ENCODE data around the gene GADD45B.
"Not testable (repeated sequence)": the region's sequence is repeated elsewhere in the genome, so short reads cannot be mapped to it uniquely, and the experiment has no call there.

Gene GADD45B

GRCh38 chr19:2444251-2445002, 31.5 kb upstream of the GADD45B start:
- DNase-seq: no peak

DNA sequence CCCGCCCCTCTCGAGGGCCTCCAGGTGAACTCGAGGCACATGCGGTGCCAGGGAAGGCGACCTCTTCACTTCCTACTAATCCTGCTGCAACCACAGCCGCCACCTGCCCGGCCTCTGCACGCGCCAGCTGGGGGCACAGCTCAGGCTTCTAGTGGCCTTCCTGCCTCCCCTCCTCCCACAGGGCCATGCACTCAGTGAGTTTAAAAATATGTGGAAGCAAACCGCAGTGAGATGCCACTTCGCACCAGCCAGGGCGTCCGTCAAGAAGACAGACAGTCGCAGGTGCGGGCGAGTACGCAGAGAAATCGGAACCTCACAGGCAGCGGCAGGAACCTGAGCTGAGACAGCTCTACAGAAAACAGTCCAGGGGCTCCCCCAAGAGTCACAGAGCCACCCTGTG, 29.5 kb upstream of the GADD45B start:
- DNase-seq: no peak

DNA sequence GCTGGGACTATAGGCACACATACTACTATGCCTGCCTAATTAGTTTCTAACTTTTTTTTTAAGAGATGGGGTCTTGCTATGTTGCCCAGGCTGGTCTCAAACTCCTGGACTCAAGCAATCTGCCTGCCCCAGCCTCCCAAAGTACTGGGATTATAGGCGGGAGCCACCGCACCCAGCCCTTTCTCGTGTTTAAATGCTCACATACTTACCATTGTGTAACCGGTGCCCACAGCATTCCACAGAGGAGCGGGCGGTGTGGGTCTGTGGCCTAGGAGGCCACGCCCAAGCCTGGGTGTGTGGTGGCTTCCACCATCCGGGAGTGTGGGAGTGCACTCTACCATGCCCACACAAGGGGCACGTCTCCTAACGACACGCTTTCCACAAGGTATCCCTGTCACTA, 26.9 kb upstream of the GADD45B start:
- DNase-seq: no peak

- no peak for DNase-seq
These were observed 24.8 kb upstream of the GADD45B start for GRCh38 chr19:2451138-2451537.

- DNase-seq: no peak
These were observed 24.2 kb upstream of the GADD45B start for GRCh38 chr19:2451741-2452140.

GRCh38 chr19:2453431-2454025, 22.4 kb upstream of the GADD45B start:
- DNase-seq: no peak

GRCh38 chr19:2454199-2454961, 21.5 kb upstream of the GADD45B start:
- no peak for DNase-seq

DNA sequence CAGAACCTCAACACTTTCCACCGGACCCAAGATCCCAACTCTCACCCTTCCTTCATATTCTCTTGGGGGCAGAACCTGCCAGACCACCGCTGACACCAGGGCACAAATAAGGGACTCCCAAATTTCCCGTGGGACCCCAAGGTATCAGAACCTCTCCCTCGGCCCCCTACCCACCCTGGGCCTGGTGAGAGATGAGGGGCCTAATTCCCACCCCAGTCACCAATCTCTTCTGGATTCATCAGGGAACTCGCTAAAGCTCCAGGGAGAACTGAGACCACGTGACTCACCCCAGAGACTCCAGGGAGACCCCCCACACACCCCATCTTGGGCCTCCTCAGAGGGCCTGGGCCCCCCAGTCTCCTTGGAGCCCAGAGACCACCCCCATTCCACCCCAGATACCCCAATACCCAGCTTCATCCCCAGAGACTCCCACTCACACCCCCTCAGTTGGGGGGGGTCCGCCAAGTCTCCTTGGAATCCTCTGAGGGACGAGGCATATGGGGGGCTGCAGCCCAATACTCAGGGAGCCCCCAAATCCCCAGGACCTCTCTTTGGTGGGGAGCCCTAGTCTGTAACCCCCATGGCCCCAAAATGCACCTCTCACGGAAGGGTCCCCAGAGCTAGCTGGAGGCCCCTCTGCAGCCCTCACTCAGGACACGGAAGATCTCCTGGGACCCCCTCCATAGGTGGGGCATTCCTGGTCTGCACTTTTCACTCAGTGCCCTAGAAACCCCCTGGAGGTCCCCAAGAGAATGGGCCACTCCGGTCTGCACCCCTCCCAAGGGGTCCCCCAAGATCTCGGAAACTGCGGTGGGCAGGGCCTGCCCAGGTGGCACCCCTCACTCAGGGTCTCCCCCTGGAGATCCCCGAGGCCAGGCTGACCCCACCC, 20.7 kb upstream of the GADD45B start:
- no peak for DNase-seq

GRCh38 chr19:2455851-2456570, 19.9 kb upstream of the GADD45B start:
- peak; percentile 13 for DNase-seq

DNA sequence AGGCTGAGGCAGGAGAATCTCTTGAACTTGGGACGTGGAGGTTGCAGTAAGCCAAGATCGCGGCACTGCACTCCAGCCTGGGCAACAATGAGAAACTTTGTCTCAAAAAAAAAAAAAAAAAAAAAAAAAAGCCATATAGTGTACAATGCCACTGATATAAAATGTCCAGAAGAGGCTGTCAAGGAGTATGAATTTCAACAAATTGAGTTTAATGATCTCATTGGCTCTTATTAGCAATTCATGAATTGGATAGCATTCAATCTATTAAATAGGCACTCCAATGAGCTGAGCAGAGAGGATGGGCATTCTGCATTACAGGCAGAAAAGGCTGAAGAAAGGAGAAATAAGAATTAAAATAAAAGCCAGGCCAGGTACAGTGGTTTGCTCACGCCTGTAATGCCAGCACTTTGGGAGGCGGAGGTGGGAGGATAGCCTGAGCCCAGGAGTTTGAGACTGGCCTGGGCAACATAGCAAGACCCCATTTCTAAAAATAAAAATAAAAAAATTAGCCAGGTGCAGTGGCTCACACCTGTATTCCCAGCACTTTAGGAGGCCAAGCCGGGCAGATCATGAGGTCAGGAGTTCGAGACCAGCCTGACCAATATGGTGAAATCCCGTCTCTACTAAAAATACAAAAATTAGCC, 18.4 kb upstream of the GADD45B start:
- no peak for DNase-seq

DNA sequence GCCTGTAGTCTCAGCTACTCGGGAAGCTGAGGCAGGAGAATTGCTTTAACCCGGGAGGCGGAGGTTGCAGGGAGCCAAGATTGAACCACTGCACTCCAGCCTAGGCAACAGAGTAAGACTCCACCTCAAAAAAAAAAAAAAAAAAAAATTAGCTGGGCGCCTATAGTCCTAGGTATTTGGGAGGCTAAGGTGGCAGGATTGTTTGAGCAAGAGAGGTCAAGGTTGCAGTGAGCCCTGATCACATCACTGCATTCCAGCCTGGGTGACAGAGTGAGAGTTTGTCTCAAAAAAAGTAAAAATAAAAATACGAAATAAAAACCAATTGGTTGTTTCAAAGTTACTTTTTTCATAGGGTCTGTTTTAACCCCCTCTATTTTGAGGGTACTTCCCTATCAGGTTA, 17.9 kb upstream of the GADD45B start:
- no peak for DNase-seq

DNA sequence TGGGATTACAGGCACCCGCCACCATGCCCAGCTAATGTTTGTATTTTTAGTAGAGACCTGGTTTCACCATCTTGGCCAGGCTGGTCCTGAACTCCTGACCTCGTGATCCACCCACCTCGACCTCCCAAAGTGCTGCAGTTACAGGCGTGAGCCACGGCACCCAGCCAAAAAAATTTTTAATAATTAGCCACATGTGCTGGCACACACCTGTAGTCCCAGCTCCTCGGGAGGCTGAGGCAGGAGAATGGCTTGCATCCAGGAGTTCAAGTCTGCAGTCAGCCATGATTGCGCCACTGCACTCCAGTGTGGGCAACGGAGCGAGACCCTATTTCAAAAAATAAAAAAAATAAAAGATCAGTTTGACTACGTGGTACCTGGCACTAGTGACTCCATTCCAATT, 17.2 kb upstream of the GADD45B start:
- not testable (repeated sequence) for DNase-seq

- no peak for DNase-seq
These were observed 15.7 kb upstream of the GADD45B start for GRCh38 chr19:2460245-2460644.

DNA sequence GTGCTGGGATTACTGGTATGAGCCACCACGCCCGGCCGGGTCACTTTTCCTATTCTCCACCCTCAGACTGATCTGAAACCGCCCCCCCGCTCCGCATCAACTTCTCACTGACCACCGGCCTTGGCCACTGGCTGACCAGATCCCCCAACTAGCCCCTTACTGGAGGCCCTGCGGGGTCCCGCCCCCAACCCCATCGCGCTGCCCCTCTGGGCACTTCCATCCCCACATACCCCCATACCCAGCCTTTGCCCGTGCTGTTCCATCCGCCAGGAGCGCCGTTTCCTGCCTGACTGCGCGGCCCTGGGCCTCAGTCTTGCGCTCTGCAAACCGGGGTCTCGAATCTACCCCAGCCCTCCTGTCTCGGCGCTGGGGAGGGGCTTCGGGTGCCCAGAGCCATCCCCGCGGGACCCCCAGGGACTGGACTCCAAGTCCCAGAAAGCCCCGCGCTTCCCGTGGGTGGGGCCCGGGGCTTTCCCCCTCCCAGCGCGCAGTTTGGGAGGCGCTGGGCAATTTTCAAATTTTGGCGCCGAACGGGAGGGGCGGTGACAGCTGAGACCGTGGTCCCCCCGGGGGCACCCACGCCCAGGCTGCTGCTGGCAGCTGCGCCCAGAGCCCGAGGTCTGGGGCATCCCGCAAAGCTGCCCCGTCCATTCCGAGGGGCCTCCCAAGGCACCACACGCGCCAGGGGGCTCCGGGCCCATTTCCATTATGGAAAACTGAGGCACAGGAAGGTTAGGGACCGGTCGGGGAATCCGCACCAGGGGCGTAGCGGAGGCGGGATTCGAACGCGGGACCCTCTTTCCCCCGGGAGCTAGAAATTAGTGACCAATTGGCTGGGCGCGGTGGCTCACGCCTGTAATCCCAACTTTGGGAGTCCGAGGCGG, 13.9 kb upstream of the GADD45B start:
- DNase-seq: peak; percentile 69

DNA sequence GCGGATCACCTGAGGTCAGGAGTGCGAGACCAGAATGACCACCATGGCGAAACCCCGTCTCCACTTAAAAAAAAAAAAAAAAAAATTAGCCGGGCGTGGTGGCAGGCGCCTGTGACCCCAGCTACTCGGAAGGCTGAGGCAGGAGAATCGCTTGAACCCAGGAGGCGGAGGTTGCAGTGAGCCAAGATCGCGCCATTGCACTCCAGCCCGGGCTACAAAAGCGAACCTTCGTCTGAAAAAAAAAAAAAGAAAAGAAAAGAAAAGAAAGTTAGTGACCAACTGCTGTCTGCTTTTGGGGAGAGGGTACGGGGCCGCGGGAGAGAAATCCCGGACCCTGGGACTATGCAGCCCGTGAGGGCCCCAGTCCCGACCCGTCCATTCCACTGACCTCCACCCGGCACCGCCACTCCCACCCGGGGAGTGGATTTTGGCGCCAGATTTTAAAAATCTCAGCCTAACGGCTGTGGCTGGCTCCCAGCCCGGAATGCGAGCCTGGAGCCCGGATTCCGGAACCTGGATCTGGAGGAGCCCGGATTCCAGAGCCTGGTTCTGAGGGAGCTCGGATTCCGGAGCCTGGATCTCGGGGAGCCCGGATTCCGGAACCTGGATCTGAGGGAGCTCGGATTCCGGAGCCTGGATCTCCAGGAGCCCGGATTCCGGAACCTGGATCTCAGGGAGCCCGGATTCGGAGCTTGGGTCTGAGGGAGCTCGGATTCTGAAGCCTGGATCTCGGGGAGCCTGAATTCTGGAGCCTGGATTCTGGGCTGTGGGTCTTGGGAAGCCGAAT, 13.1 kb upstream of the GADD45B start:
- DNase-seq: peak; percentile 64

GRCh38 chr19:2463694-2464093, 12.2 kb upstream of the GADD45B start:
- not testable (repeated sequence) for DNase-seq

DNA sequence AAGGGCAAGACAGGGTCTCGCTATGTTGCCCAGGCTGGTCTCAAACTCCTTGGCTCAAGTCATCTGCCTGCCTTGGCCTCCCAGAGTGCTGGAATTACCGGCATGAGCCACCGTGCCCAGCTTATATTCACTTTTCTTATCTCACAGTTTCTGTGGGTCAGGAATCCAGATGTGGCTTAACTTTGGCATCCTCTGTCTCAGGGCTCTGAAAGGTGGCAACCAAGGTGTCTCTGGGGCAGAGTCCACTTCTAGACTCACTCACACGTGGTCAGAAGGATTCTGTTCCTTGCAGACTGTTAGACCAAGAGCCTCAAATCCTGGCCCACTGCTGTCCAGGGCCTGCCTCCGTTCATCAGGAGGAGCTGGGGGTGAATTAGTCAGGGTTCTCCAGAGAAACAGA, 11.5 kb upstream of the GADD45B start:
- DNase-seq: no peak

- no peak for DNase-seq
These were observed 7.3 kb upstream of the GADD45B start for GRCh38 chr19:2468596-2468995.

DNA sequence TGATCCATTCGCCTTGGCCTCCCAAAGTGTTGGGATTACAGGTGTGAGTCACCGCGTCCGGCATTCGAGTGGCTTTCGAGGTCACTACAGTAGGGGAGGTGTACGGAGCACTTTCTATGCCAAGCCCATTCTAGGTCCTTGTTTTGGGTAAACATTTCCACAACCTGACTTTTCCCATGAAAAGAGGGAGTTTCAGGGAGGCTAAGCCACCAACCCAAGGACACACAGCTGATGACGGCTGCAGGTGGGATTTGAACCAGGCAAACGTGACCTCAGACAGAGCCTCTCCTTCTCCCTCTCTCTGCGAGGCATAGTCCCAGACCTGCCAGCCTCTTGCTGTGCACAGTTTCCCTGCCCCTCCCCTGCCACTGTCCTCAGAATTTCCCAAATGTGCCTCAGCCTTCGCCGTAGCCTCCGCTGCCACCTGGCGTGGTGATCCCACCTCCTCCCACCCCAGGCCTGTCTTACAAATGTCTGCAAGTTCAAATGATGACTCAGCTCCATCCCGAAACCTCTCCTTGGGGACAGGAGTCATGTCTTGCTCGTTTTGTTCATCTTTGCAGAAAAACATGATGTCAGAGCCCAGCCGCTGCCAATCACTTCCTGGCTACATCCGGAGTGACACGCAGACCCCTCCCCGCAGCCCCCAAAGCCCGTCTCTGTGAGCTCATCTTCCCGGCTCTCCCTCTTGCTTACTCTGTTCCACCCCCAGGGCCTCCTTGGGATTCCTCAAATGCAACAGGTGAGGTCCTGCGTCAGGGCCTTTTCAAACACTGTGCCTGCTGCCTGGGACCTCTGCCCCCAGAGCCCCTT, 6.6 kb upstream of the GADD45B start:
- DNase-seq: no peak

All from NCI-H146 (cell line).